DND-41 (cell line): ENCODE results near the gene CYB5R4.

ENCODE experiments used
- ATAC-seq: fragments of 200-7000 bp; cut with Tn5 transposase; 3 replicates; pipeline ENCODE4 v1.9.1; 2021; ENCODE audit warnings: low read depth; ENCODE audit not compliant: insufficient read depth
- DNase-seq: peaks from one replicate; pipeline ENCODE4 v3.0.0-alpha.2; 2020
- H2AFZ ChIP-seq: 2 replicates; pipeline ENCODE4 v1.6.0; 2012; ENCODE audit warnings: low read depth, low read length
- H3K27ac ChIP-seq: 2 replicates; pipeline ENCODE4 v1.5.1; 2012; ENCODE audit warnings: low read length, inconsistent platforms
- H3K27me3 ChIP-seq: fragments of 200-600 bp; sonication (generic); 2 replicates; pipeline ENCODE4 v1.6.0; 2012; ENCODE audit warnings: low read length, mild to moderate bottlenecking, inconsistent platforms; ENCODE audit not compliant: insufficient read depth, poor library complexity
- H3K36me3 ChIP-seq: 2 replicates; pipeline ENCODE4 v1.5.1; 2012; ENCODE audit warnings: low read length, inconsistent platforms; ENCODE audit not compliant: insufficient read depth
- H3K4me1 ChIP-seq: 2 replicates; pipeline ENCODE4 v1.5.1; 2012; ENCODE audit warnings: mild to moderate bottlenecking, low read length; ENCODE audit not compliant: insufficient read depth
- H3K4me2 ChIP-seq: 2 replicates; pipeline ENCODE4 v1.6.0; 2012; ENCODE audit warnings: mild to moderate bottlenecking, moderate library complexity, low read length, inconsistent platforms; ENCODE audit not compliant: insufficient read depth
- H3K4me3 ChIP-seq, 2 experiments: fragments of 200-600 bp in 1 of 2; shearing (Covaris generic) in 1 of 2; 2 replicates each; pipeline ENCODE4 v1.5.1; 2012 to 2016; ENCODE audit warnings: inconsistent platforms in 2 of 2, low read length in 2 of 2, mild to moderate bottlenecking in 2 of 2, low read depth in 1 of 2, moderate library complexity in 1 of 2
- H3K79me2 ChIP-seq: 2 replicates; pipeline ENCODE4 v1.6.0; 2012; ENCODE audit warnings: low read length, inconsistent platforms; ENCODE audit not compliant: insufficient read depth
- H3K9ac ChIP-seq: 2 replicates; pipeline ENCODE4 v1.6.0; 2012; ENCODE audit warnings: low read depth, mild to moderate bottlenecking, inconsistent platforms, low read length, moderate library complexity
- H3K9me3 ChIP-seq: 2 replicates; pipeline ENCODE4 v1.5.1; 2012; ENCODE audit warnings: low read length, moderate library complexity, mild to moderate bottlenecking, inconsistent platforms; ENCODE audit not compliant: insufficient read depth, severe bottlenecking
- H4K20me1 ChIP-seq: 2 replicates; pipeline ENCODE4 v1.6.0; 2012; ENCODE audit warnings: low read length; ENCODE audit not compliant: insufficient read depth
- EZH2 ChIP-seq: IDR thresholded peaks from 3 replicates; pipeline ENCODE4 v1.6.1; 2012; ENCODE audit warnings: borderline replicate concordance, low read depth, mild to moderate bottlenecking, moderate library complexity, low read length, inconsistent platforms; ENCODE audit not compliant: severe bottlenecking
- TF ChIP-seq, protein P1 (sequence below): IDR thresholded peaks from 2 replicates; pipeline ENCODE4 v1.5.1; 2012; ENCODE audit warnings: borderline replicate concordance, low read length, moderate library complexity, mild to moderate bottlenecking; ENCODE audit not compliant: poor library complexity, severe bottlenecking; ENCODE audit errors: extremely low read depth

CYB5R4 gene

DNA sequence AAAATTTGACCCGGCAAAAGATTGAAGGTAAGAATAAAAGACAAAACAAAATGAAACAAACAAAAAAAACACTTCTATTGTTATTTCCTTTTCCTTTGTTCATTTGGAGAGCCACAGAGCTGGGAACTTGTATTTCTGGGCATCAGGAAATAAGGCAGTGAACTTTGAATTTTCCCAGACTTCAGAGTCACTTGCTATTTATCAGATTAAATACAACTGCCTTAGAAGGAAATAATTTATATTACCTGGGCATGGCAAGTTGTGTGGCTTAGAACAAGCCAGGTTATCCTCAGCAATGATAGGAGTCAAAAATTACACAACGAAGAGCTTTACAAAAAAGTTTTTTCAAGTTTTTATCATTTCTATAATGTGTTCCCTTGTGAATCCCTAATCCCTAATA lies 153.9 kb downstream of the CYB5R4 start:
- Histone ChIP-seq H3K9ac (no peak overlapping the region), H3K27me3 (no peaks in the 10 kb centered on the region), H4K20me1 (no peaks in the 10 kb centered on the region), H3K4me3 (no peak overlapping the region), H3K79me2 (no peaks in the 10 kb centered on the region), H3K4me1 (no peaks in the 10 kb centered on the region), H3K27ac (no peak overlapping the region), H3K9me3 (no peaks in the 10 kb centered on the region), H3K4me2 (no peak overlapping the region), H3K36me3 (no peaks in the 10 kb centered on the region), H2AFZ (no peak overlapping the region)
- ATAC-seq (no peak), DNase-seq (no peak)
- TF ChIP-seq, protein P1, sequence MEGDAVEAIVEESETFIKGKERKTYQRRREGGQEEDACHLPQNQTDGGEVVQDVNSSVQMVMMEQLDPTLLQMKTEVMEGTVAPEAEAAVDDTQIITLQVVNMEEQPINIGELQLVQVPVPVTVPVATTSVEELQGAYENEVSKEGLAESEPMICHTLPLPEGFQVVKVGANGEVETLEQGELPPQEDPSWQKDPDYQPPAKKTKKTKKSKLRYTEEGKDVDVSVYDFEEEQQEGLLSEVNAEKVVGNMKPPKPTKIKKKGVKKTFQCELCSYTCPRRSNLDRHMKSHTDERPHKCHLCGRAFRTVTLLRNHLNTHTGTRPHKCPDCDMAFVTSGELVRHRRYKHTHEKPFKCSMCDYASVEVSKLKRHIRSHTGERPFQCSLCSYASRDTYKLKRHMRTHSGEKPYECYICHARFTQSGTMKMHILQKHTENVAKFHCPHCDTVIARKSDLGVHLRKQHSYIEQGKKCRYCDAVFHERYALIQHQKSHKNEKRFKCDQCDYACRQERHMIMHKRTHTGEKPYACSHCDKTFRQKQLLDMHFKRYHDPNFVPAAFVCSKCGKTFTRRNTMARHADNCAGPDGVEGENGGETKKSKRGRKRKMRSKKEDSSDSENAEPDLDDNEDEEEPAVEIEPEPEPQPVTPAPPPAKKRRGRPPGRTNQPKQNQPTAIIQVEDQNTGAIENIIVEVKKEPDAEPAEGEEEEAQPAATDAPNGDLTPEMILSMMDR: no peak
- TF ChIP-seq EZH2: no peak

DNA sequence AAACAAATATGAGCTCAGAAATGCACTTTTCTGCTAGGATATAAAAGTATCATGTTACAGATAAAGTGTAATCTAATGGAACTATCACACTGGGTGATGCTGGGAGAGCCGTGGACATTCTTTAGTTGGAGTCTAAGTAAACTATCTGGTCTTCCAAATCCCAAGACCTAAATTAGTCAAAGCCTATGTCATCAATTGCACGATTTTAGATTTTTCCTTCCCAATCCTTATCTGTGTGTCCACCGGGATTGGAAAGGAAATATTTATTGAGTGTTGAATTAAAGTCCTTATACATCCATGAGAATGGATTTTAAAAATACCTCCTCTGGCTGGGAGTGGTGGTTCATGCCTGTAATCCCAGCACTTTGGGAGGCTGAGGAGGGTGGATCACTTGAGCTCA lies 154.4 kb downstream of the CYB5R4 start:
- H3K9ac ChIP-seq: no peak overlapping the region

DNA sequence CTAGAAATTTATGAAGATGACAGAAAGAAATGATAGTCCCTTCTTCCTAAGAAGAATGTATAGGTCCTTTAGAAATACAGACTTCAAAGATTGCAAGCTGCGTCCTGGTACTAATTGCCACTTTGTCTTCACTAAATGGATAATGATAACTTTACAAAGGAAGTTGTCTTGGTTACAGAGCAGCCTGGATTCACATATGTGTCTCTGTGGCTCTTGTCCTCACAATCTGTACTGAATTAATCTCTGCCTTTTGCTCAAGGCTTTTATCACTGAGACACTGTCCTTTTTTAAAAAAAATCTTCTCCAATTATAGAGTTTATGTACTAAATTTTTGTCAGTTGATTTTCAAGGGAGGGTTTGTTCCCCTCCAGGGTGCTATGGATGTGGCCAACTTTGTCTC lies 156.5 kb downstream of the CYB5R4 start:
- H3K4me2 ChIP-seq: no peak overlapping the region
- H3K4me3 ChIP-seq: no peak overlapping the region
- no peaks in the 10 kb centered on the region for H3K4me1 ChIP-seq
- H4K20me1 ChIP-seq: no peaks in the 10 kb centered on the region
- DNase-seq (no peak), ATAC-seq (no peak)
- H3K27ac ChIP-seq: no peak overlapping the region
- H3K27me3 ChIP-seq: no peaks in the 10 kb centered on the region
- no peak overlapping the region for H3K9ac ChIP-seq
- H3K79me2 ChIP-seq: no peaks in the 10 kb centered on the region
- no peak for TF ChIP-seq EZH2
- TF ChIP-seq, protein P1: no peak
- H3K9me3 ChIP-seq: no peaks in the 10 kb centered on the region
- H2AFZ ChIP-seq: no peak overlapping the region
- no peaks in the 10 kb centered on the region for H3K36me3 ChIP-seq

More for the DNA sequence above, 154.4 kb downstream of the CYB5R4 start:
- no peaks in the 10 kb centered on the region for H3K79me2 ChIP-seq
- no peaks in the 10 kb centered on the region for H3K36me3 ChIP-seq
- no peaks in the 10 kb centered on the region for H3K9me3 ChIP-seq
- H2AFZ ChIP-seq: no peak overlapping the region
- no peaks in the 10 kb centered on the region for H4K20me1 ChIP-seq
- no peak overlapping the region for H3K4me3 ChIP-seq
- H3K27me3 ChIP-seq: no peaks in the 10 kb centered on the region
- H3K27ac ChIP-seq: no peak overlapping the region
- H3K4me2 ChIP-seq: no peak overlapping the region
- no peak for DNase-seq
- TF ChIP-seq, protein P1: no peak
- TF ChIP-seq EZH2: no peak
- ATAC-seq: no peak
- no peaks in the 10 kb centered on the region for H3K4me1 ChIP-seq
